ENCODE data around the gene TANGO2. TPM values are rescaled to one million over a fixed set of nuclear protein-coding genes. Genes with fewer than 3 reads are reported as not detected.

TANGO2 gene
- total and polyA plus RNA-seq, 2 of the 8 experiments (the other 6 are each of a cell fraction or from before 2014, with no cell fraction given): 10.1 to 18.4 TPM

GRCh38 chr22:20022231-20022977, 1.5 kb downstream of the TANGO2 start (continued):
- TF ChIP-seq, protein P1, sequence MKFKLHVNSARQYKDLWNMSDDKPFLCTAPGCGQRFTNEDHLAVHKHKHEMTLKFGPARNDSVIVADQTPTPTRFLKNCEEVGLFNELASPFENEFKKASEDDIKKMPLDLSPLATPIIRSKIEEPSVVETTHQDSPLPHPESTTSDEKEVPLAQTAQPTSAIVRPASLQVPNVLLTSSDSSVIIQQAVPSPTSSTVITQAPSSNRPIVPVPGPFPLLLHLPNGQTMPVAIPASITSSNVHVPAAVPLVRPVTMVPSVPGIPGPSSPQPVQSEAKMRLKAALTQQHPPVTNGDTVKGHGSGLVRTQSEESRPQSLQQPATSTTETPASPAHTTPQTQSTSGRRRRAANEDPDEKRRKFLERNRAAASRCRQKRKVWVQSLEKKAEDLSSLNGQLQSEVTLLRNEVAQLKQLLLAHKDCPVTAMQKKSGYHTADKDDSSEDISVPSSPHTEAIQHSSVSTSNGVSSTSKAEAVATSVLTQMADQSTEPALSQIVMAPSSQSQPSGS (IDR thresholded peaks at IDR 0.05; ENCODE audit: low read length): no peak
- TF ChIP-seq SIRT6 (IDR thresholded peaks at IDR 0.05; ENCODE audit: low read length) (no peak), EZH2 (IDR thresholded peaks at IDR 0.05; ENCODE audit: low read depth, low read length, severe bottlenecking) (no peak), EP300 (IDR thresholded peaks at IDR 0.05; ENCODE audit: borderline replicate concordance in 1 of 2, low read depth in 2 of 2, low read length in 2 of 2) (no peak)

Data from H1 (cell line).